Neural cell (in vitro differentiated cells): Measurements from ENCODE around the gene SEMA3B.

ENCODE experiments used
- EP300 ChIP-seq: fragments of 450-650 bp; conservative IDR thresholded peaks from 2 replicates; pipeline ENCODE4 v1.6.1; 2014; ENCODE audit warnings: antibody characterized with exemption, mild to moderate bottlenecking, moderate library complexity; ENCODE audit not compliant: poor library complexity, severe bottlenecking
- POLR2AphosphoS5 ChIP-seq: IDR thresholded peaks from 2 replicates; pipeline ENCODE4 v1.6.1; 2012
- TAF1 ChIP-seq: IDR thresholded peaks from 2 replicates; pipeline ENCODE4 v1.6.1; 2012; ENCODE audit warnings: low read depth
- TF ChIP-seq, protein P1 (sequence below): fragments of 450-650 bp; IDR thresholded peaks from 2 replicates; pipeline ENCODE4 v1.5.1; 2014; ENCODE audit warnings: antibody characterized with exemption, mild to moderate bottlenecking, moderate library complexity; ENCODE audit not compliant: poor library complexity, severe bottlenecking

DNA sequence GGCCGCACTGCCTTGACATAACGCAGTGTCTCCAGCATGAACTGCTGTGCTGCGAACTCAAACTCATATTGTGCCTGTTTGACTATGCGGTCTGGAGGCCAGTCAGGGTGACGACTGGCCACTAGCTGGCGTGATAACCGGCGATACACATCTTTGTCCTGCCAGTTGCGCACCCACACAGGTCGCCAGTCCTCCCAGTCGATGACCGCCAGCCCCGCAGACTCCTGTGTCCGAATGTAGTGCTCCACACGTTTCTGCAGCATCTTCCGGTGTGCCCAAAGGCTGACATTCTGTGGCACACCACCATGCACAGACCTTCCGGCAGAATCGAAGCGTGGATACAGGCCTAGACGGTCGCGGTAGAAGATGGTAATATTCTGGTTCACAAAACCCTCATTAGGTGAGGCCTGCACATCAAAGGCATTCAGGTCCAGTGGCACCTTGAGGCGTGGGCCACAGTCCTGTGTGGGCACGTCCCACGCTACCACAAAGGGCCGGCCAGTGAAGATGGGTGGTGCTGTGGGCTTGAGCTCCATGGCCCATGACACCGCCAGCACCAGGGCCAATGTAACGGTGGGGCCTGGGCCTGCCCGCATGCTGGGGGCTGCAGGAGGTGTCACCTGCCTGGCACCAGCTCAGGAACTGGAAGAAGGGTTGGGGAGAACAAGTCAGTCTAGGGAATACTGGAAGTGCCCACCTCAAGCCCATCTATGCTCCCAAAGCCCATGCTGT, 51.1 kb downstream of the SEMA3B start:
- TF ChIP-seq, protein P1, sequence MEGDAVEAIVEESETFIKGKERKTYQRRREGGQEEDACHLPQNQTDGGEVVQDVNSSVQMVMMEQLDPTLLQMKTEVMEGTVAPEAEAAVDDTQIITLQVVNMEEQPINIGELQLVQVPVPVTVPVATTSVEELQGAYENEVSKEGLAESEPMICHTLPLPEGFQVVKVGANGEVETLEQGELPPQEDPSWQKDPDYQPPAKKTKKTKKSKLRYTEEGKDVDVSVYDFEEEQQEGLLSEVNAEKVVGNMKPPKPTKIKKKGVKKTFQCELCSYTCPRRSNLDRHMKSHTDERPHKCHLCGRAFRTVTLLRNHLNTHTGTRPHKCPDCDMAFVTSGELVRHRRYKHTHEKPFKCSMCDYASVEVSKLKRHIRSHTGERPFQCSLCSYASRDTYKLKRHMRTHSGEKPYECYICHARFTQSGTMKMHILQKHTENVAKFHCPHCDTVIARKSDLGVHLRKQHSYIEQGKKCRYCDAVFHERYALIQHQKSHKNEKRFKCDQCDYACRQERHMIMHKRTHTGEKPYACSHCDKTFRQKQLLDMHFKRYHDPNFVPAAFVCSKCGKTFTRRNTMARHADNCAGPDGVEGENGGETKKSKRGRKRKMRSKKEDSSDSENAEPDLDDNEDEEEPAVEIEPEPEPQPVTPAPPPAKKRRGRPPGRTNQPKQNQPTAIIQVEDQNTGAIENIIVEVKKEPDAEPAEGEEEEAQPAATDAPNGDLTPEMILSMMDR, result no peak
- no peak for TF ChIP-seq EP300
- no peak for TF ChIP-seq POLR2AphosphoS5
- TF ChIP-seq TAF1, result no peak
